ENCODE data around the gene LNX2.

Gene LNX2

DNA sequence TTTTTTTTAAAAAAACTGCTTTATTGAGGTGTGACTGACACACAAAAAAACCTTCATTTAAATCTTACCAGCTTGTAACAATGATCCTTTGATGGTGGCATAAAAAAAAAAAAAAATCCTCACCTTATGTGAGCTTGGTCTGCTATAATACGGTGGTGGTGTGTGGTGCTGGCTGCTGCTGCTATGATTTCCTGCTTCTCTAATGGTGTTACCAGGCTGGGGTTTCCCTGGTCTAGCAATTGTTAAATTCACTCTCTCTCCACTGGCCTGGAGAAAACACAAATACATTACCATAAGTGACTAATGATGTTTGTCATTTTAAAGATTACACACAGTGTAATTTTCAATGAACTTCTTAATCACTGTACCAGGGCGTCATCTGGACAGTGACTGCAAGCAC lies 60.6 kb downstream of the LNX2 start:
- DNase-seq (ENCODE audit: low read depth): no peak

DNA sequence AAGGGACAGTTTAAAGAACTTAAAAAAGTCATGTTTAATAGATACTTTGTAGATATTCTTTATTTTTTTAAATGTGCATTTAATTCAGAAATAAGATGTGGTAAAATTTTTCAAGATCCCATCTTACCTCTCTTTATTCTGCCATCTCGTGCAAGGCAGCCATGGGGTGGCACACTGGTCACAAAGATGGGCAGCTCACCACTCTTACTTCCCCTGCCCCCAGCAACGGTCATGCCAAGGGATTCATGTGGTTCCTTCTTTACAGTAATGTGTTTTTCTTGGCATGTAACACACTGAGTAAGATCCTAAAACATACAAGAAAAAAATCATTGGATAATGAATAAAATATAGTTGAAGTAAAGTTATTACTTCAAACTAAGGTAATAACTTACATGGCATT lies 64.2 kb downstream of the LNX2 start:
- DNase-seq (ENCODE audit: low read depth): no peak

DNA sequence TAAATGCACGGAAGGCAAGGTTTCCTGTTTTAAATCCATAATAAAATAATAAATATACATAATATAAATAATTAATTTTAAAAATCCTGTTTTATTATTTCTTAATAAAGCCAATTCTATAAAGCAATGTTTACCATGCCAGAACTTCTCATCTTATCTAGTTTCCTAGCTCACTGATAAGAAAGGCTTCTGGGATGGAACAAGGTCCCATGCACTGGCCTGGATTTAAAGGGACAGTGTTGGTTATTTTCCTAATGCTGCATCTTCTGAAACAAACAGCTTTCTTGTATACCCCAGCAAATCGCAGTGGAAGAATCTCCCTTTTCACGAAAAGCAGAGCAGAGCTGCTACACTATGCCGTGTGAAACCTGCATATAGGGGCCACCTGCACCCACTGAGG lies 68.8 kb downstream of the LNX2 start:
- DNase-seq (ENCODE audit: low read depth): no peak

- no peak for DNase-seq (ENCODE audit: low read depth)
Measured at GRCh38 chr13:27549406-27549981, 70.8 kb downstream of the LNX2 start.

- DNase-seq (ENCODE audit: low read depth): no peak
Measured at GRCh38 chr13:27542220-27542619, 78.1 kb downstream of the LNX2 start.

DNA sequence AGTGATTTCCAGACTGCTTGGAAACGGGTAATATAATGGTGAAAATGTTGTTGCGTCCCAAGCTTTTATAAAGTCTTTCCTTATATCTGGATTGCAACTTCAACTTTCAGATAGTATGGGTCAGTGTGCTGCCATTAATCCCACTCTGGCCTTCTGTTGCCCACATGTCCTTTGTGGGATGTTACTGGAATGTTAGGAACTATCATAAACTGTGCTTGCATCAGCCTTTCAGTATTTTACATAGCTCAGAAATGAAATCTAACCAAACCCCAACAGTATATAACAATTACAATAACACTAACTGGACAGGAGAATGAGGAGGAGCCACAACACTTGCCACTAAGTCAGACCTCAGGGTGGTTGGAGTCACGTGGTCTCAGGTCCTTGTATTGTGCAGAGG lies 78.9 kb downstream of the LNX2 start:
- DNase-seq (ENCODE audit: low read depth): no peak

GRCh38 chr13:27536361-27537101 lies 83.8 kb downstream of the LNX2 start:
- no peak for DNase-seq (ENCODE audit: low read depth)

DNA sequence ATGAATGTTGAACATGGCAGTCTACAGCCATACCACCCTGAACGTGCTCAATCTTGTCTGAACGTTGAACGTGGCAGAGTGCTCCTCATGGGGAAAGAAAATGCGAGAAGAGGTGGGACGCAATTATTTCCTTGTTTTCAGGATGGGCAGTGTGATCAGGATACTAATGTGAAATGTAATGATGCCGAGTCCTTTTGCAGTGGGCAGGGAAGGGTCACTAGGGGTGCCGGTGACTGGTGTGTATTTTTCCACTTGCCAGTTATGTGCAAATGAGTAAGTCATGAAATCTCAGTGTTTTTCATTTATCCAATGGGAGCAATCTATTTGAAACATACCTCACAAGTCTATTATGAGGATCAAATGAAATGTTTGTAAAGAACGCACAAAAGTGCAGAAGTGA lies 84.8 kb downstream of the LNX2 start:
- DNase-seq (ENCODE audit: low read depth): no peak

- DNase-seq (ENCODE audit: low read depth): no peak
Measured at GRCh38 chr13:27534981-27535380, 85.3 kb downstream of the LNX2 start.

GRCh38 chr13:27534108-27534980 lies 86.0 kb downstream of the LNX2 start:
- DNase-seq (ENCODE audit: low read depth): no peak

DNA sequence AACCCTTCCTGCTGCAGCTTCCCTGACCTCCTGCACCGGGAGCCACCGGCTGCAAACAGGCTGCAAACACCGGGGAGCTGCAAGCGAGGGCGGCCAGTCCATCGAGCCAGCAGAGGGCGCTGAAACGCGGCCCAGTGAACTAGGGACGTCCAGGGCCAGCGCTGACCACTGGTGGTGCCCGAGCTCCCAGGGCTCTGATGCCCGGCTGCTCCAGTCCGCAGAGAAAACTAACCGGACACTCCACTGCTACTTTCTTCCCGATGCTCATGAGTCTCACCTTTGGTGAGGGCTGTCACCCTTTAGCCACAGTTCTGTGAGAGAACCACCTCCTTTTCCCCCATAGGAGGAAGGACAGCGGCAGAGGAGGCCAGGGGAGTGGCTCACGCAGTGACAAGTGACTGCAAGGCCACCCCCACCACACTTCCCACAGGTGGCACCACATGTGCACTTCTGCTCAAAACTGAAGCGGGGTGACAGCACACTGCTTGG lies 87.1 kb downstream of the LNX2 start:
- no peak for DNase-seq (ENCODE audit: low read depth)

DNA sequence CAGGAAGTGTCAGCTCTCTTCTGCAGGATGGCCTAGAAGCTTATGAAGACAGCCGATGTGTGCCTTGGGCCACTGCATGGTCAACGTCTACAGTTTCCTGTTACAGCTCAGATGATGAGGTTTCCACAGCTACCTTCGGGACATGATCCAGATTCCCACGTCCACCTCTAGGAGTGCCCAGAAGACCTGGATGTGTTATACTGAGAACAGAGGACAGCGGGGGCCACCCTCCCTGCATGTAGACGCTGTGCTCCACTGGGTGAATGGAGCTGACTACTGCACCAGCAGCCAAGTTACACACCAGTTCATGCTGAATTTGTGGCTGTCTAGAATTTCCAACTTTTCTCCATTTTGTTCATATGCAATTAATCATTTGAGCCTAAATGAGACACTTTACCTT lies 91.4 kb downstream of the LNX2 start:
- DNase-seq (ENCODE audit: low read depth): no peak

GRCh38 chr13:27526516-27526915 lies 93.8 kb downstream of the LNX2 start:
- DNase-seq (ENCODE audit: low read depth): no peak

GRCh38 chr13:27524981-27525975 lies 95.1 kb downstream of the LNX2 start:
- no peak for DNase-seq (ENCODE audit: low read depth)

- no peak for DNase-seq (ENCODE audit: low read depth)
Measured at GRCh38 chr13:27523346-27524073, 96.8 kb downstream of the LNX2 start.

- no peak for DNase-seq (ENCODE audit: low read depth)
Measured at GRCh38 chr13:27522847-27523246, 97.5 kb downstream of the LNX2 start.

DNA sequence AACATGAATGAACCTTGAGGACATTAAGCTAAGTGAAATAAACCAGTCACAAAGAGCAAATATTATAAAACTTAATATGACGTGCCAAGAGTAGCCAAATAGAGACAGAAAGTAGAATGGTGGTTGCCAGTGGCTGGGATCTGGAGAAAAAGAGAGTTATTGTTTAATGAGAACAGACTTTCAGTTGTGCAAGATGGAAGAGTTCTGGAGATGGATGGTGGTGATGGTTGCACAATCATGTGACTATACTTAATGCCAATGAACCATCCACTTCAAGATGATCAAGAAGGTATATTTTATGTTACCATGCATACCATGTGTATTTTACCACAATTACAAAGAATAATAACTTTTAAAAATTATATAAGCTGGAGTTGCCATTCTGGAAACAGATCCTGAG lies 104.2 kb downstream of the LNX2 start:
- DNase-seq (ENCODE audit: low read depth): no peak

- DNase-seq (ENCODE audit: low read depth): no peak
Measured at GRCh38 chr13:27510082-27510481, 110.2 kb downstream of the LNX2 start.

GRCh38 chr13:27508802-27509201 lies 111.5 kb downstream of the LNX2 start:
- no peak for DNase-seq (ENCODE audit: low read depth)

GRCh38 chr13:27505792-27506191 lies 114.5 kb downstream of the LNX2 start:
- no peak for DNase-seq (ENCODE audit: low read depth)

DNA sequence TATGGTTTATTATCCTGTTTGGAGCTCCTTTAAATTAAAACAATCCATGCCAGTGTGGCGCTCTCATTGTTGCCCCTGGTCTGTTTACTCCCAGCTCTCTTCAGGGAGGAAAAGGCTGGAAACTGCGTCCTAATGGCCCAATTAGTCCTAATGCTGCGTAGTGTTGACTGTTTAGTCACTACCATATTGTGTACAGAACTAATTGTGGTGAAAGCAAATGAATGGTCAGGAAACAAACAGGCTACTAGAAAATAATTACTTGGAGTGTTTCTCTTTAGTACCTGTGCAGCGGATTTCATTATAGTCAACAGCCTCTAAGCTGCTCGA lies 115.5 kb downstream of the LNX2 start:
- no peak for DNase-seq (ENCODE audit: low read depth)

All from stimulated activated CD8-positive, alpha-beta memory T cell treated with anti-CD3 and anti-CD28 coated beads, Interleukin-12 subunit alpha, Interleukin-12 subunit beta, amount 100 ng/mL, for 1 hour (primary cell).